Activated CD4-positive, alpha-beta T cell treated with anti-CD3 and anti-CD28 coated beads for 1 hour (primary cell): ENCODE results near the gene SERPINH1.
"Not testable (repeated sequence)": the region's sequence is repeated elsewhere in the genome, so short reads cannot be mapped to it uniquely, and the experiment has no call there.

ENCODE experiments used
- DNase-seq: peaks from one replicate; pipeline ENCODE4 v3.0.0-alpha.2; 2020

The SERPINH1 gene

DNA sequence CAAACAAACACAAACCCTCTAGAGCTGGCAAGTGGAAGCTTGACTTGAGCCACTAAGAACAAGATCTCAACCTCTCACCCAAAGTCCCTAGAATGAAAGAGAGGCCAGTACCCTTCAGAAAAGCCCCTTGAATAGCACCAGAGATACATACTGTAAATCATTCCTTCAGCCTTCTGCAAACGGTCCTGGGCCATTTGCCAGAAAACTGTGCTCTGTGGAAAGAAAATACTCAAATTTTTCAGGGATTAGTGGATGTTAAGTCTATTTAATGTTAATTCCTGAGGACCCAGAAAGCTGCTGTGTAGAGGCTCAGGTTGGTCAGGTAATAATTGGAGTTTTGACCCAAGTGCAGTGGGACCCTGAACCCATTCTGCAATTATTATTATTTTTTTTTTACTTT, 16.9 kb downstream of the SERPINH1 start:
- DNase-seq = no peak

DNA sequence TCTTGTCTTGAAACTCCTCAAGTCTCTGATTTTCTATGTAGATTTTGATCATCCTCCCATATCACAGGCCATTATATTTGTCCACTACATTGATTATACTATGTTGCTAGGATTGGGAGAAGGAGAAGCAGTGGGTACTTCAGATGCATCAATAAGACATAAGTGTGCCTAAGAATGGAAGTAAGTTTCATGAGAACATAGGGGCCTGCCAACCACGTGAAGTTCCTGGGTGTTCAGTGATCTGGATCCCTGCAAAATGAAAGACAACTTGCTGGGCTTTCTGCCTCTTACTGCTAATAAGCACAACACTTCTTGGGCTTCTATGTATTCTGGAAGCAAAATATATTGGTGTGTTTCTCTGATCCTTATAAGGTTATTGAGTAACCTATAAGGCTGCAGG, 17.8 kb downstream of the SERPINH1 start:
- DNase-seq = no peak

DNA sequence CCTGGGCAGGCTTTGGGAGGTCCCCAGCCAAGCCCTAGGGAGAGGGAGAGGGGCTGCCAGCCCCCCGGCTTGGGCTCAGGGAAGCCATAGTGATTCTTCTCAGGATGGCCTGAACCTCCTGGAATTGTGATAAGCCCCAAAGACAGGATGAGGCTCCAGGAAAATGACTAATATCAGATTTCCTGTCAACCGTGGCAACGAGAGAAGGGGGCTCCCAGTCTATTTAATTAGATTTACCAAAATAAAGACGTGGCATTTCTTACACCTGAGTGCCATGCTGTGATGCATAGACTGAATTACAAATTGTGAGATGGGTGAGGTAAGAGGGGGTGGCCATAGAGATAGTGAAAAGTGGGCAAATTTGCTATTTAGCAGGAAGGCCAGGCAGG, 20.4 kb downstream of the SERPINH1 start:
- no peak for DNase-seq

DNA sequence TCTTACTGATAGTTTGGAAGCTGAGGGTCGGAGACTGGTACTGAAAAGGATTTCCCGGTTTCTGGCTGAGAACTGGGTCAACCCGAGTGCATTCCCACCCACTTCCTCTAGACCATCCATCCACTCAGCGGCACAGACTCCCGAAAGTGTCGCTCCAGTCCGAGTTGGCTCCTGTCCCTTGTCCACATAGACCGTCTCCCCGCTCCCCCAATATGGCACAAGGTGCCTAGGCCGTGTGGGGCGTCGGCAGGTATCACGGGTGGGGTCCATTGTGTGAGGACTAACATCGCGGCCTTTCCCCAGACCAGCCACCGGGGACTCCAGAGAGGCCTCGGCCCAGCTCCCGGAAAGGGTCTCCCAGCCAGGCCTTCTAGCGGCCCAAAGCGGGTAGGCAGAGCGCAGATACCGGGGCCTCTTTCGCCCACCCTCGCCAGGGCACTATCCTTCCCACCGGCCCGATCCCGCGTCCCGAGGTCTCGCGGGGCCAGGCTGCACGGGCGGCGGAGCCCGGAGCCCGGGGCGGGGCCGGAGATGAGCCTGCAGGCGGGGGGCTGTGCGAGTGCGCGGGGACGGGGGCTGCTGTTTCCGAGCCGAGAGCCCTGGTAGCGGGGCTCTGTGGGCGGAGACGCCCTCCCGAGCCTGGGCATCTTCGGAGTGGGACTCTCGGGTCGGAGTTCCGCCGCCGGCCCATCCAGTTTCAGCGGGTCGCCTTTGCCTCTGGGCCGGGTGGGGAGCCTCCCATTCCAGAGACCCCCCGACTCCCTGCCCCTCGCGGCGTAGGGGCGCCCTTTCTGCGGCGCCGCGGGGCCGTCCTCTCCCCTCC, 21.1 kb downstream of the SERPINH1 start:
- no peak for DNase-seq

DNA sequence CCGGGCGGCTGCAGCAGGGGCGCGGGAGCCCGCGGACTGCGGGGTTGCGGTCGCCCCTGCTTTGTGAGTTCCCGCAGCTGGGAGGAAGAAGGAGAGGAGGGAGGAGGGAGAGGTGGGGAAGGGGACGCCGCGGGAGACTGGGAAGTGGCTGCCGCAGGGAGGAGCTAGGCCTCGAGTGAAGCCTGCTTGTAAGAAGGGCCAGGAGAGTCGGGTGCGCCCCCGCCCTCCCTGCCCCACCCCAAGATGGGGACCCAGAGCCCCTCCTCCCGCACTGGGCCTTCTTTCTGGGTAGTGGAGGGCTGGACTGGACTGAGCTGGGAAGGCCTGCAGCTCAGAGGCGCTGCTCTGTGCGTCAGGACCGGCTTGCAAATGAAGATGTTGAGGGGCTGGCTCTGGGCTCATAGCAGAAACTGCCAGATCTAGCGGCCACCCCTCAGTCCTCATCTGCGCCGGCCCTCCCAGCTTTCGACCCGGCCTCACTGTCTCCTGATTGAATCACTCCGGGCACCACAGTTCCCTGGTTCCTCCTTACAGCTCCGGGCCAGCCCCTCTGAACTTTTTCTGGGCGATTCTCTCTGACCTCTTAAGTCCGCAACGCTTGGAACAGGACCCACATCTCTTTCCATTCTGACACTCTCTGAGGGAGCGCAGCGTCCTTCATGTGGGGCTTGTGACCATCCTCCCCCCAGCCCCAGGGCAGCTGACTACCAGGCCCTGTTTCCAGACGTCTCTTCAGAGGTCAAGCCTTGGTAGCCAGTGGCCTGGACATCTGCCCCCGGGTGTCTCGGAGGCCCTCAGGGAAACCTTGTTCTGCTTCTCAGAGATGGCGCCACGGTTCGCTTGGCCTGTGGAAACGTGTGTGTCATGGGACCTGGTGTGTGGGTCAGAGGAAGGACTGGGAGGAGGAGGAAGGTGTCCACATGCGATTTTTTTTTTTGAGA, 21.9 kb downstream of the SERPINH1 start:
- DNase-seq = no peak

DNA sequence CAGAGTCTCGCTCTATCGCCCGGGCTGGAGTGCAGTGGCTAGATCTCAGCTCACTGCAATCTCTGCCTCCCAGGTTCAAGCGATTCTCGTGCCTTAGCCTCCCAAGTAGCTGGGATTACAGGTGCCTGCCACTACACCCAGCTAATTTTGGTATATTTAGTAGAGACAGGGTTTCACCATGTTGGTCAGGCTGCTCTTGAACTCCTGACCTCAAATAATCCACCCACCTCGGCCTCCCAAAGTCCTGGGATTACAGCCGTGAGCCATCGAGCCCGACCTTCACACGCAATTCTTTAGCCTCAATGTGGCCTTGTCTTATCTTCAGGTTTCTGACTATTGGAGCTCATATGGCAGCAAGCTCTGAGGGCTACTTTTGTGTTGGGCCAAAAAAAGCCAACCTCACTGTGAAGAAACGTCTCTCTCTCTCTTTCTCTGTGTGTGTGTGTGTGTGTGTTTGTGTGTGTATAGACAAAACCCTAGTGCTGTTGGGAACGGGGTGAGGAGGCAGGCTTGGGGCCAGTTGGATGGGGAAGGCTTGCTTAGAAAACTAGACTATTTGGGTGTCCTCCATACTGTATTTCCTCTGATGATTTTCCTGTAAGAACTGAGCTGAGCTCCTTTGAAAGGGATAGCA, 22.7 kb downstream of the SERPINH1 start:
- not testable (repeated sequence) for DNase-seq

DNA sequence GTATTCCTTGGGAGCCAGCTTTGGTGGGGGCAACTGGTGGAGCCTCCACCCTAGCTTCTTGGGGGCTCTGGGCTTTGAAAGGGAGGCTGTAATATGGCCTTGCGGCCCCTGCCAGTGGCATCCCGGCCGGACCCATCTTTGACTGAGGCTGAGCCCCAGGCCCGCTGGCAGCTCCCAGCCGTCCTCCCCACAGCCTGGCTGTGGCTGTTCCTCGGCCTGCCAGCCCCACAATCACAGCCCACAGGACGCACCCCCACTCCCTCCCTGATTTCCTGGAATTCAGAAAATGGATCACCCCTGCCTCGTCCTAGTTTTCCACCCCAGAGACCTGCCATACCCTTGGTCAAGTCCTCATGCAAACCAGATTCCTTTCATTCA, 23.2 kb downstream of the SERPINH1 start:
- DNase-seq = no peak

DNA sequence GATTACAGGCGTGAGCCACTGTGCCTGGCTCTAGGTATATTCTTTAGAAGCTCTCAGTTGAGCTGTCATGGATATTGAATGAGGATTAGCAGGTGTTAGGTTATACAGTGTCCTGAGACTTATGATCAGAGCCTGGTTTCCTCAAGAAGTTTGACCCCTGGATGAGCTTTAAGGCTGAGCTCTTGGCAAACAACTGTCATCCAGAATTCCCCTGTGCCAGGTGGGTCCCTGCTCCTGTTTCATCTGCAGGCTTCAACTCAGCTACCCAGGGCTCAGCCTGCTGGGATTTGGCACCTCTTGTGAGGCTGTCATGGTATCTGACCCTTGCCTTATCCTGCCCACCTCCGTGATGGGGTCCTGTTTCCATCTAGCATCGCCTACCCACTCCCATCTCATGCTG, 24.3 kb downstream of the SERPINH1 start:
- no peak for DNase-seq

DNA sequence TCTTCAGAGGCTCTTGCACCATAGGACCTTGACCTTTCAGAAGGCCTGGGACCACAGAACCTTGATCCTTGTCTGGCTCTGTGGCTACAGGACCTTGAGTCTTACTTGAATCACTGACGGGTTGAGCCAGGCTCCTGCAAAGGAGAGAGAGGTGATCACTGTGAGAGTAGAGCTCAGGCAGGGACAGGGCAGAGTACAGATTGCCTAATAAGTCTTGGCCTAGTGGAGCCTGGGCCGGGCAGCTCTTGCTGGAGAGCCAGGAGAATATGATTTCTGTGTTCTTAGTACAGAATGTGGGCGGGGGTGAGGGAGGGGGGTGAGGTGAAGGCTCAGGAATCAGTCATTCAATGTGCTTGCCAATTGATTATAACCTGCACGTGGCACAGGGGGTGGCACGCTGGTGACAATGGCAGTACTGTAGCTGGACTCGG, 26.0 kb downstream of the SERPINH1 start:
- no peak for DNase-seq

DNA sequence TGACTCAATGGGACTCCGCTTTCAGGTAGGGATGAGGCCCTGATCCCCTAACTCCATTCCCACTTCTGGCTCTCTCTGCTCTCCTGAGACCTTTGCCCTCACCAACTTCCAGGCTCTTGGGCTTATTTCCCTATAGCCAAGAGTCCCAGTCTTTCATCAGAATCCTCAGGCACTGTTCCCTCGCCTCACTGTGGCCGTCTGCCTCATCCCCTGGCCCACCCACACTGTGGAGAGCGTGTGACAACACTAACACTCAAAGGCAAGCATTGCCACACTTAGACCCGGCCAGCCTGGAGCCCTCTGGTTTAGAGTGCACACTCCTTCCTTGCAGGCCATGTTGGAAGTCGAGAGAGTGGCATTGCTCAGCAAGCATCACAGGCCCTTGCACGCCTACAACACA, 27.0 kb downstream of the SERPINH1 start:
- DNase-seq = no peak

DNA sequence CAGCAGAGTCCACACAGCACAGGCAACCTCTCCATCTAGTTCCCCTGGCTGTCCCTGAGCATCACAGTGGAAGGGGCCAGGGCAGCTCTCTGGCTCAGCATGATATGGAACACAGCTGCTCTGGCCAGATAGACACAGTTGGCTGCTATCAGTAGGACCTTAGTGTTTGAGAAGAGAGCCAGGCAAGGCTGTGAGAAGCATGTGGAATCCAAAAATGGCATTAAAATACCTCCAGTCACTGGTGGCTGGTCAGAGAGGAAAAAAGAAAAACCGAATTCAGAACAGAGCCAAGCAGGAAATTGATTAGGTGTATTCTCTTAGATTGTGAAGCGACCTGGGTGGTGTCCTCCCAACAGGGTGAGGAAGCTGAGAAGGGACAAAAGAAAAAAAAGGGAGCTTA, 27.9 kb downstream of the SERPINH1 start:
- no peak for DNase-seq

DNA sequence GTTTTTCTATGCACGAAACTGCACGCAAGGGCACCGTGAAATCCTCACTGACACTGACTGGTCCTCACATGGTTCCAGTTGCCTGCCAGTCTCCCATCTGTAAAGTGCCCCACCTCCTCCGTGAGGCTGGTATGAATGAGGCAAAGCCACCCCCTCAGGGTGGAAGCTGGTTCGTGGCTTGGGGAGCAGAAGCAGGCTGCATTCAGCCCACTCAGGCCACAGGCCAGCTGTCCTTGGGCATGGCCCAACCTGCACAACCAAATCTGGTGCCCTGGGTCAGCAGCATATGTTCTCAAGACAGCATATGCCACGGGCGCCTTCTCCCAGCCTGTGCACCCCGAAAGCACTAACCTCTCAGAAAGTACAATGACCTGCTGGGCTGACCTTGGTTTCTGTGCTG, 29.3 kb downstream of the SERPINH1 start:
- DNase-seq = no peak

DNA sequence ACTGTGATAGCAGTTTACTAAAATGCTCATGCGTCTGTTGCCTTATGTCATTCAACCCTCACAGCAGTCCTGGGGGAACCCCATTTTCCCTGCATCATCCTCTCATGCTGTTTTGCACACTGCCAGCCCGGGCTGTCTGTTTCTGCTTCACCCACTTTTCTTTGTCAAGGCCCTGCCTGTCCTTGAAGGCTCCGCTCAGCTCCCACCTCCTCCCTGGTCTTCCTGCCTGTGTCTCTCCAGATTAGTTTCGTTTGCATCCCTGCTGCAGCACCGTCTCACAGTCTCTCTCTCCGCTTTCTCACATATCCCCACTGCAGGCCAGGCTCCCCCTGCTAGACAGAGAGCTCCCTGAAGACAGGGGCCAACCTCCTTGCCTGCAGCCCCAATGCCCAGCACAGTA, 29.9 kb downstream of the SERPINH1 start:
- DNase-seq = no peak

DNA sequence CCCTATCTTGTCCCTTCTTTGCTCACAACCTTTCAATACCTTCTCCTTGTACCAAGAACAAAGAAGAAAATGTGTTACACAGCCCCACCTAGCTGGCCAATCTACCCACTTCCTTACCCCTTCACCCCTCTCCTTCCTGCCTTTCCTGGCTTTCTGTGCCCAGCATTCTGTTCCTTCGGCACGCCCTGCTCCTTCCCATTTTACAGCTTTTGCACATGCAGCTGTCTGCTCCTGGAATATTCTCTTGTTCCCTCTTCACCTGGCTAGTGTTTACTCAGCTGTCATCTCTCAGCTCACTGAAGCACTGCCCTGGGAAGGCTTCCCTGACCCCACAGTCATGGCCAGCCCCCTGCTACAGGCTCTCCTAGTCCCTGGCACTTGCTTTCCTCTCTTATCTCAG, 30.7 kb downstream of the SERPINH1 start:
- DNase-seq = no peak

DNA sequence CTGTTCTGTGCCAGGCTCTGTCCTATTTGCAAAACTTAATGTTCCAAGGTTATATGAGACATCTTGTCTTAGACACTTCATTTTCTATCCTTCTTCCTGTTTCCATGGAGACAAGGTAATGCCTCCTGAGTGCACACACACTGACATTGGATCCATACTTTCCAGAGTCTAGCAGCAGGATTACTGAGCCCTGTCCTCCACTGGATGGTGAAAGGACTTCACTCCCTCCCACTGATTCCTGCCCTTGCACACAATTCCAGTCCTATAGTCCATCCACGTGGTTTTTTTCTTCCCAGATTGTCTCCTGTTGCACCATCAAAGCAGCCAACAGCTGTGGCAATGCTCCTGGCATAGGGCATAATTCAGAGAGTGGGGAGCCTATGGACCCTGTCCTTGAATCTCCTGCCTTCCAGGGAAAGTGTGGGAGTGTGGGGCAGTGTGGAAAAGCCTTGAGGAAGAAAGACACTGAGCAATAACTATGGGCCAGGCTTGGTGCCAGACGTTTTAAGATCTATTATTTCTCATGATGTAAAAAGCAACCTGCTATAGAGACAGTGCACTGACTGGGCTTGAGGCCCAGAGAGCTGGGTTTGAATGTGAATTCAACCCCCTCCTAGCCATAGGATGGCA, 31.3 kb downstream of the SERPINH1 start:
- DNase-seq = no peak

DNA sequence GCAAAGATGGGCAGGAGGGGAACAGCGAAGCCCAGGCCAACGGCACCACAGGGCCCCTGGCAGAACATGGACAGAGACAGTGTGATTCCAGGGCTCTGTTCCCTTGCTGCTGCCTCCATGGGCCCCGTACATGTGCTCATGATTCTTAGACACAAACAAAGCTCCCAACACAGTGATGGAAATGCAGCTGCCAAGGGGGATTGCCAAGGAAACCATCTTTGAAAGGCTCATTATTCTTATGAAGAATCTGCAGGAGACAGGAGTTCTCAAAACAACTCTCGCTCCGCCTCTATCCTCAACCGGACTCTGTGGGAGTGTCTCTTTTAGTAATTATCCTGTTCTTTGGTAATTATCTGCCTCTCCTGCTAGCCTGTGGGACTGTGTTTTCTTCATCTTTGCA, 32.2 kb downstream of the SERPINH1 start:
- DNase-seq = no peak

DNA sequence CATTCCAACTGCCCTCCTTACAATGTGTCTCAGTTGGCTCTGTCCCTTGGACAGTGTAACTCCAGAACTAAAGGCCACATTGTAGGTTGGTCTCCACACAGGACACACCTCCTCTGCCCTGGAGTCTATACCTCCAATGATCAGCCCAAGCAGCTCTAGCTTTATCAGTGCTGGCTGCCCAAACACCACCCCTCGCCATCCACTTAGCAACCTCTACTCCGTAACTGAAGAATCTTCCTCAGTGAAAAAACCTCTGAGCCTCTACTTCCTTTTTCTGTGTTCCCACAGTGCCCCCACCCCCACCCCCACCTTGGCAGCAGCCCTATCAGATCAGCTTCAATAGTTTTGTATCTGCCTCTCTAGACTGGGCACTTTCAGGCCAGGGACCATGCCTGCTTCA, 33.4 kb downstream of the SERPINH1 start:
- DNase-seq = no peak

DNA sequence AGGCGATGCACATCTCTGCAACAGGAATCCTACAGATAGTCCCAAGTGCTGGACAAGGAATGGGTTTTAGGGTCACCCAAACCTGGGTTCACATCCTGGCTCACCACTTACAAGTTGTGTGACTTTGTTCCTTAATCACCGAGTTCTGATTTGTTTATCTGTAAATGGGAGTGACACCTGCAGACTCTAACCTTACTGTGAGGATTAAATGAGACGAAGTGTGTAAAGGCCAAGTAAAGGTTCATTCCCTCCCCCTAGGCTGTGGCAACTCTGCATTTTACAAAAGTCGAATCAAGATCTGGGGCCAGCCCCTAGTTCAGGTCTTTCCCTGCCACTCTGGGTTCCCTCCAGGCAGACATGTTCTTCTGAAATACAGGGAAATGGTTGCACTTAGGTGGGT, 34.9 kb downstream of the SERPINH1 start:
- DNase-seq = no peak

DNA sequence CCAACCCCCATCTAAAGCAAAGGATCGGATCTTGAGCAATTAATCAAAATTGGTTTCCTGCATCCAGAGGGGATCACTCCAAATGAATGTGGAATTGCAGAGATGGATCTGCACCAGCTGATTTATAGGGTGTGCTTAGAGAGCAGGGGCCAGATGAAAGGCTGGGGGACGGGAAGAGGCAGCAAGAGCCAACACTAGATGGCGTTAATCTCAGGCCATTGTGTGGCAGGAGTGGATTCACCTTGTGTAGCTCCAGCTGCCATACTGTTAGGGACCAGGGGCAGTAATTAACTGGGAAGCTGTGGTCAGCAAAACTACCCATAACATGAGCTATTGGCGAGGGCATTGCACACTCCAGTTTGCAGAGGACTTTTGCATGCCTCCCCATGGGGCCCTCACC, 35.6 kb downstream of the SERPINH1 start:
- no peak for DNase-seq

DNA sequence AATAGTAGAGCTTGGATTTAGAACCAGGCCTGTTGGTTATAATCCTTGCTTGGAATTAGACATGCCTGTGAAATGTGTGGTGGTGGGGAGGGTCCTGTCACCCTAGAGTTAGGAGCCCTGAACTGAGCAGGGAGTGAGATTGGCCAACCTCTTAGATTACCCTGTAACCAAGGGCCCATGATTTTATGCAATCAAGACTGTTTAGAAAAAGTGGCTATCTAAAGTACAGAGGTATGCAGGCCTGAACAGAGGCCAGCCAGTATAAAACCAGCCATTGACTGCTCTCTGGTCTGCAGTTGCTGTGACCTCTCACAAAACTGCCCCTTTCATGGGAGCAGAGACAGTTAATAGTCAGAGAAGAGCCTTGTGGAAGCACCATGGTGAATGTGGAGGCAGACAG, 36.2 kb downstream of the SERPINH1 start:
- no peak for DNase-seq

DNA sequence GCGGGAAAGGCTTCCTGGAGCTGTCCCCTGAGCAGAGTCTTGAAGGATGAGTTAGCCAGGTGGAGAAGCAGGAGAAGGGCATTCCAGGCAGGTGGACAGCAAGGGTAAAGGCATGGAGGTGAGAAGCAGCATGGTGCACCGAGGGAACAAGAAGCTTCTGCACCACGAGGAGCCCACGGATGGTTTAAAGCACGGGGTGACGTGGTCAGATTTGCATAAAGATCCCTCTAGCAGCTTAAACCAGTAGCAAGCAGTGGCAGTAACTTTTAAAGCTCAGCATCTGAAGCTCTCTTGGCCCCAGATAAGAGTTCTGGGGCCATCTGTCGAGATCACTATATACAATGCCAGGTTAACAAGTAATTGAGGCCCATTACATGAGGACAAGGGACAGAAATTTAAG, 36.8 kb downstream of the SERPINH1 start:
- DNase-seq = no peak

DNA sequence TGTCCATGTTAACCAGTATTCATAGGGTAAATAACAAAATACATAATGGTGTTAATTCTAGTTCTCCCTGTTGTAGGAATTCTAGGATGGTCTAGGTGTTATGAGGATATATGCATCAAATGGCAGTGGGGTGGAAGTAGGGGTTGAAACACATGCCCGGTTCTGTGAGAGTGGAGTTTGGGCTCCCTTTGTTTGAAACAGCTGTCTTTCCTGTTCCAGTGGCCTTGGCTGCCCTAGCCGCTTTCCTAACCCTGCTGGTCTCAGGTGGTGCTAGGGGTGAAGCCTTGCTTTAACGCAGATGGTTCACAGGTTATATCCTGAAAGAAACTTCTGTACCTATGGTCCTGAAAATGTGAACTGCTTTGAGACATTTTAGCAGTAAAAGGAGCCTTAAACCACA, 38.3 kb downstream of the SERPINH1 start:
- no peak for DNase-seq

DNA sequence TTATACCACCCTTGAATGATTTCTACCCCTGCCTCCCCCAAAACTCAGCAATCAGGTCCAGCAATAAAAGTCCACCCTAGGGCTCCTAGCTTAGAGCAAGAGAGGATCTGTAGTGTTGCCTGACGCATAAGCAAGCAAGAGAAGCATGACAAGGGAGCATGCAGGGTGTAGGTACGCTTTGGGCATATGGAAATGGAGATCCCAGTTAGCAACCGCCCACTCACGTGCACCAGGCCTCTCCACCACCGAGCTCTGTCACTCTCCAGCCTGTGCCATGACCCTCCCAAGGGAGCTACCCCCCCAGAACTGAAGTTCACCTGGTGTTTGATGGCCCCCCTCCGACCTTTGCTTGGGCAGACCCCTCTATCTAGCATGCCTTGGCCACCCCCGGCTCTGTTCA, 39.4 kb downstream of the SERPINH1 start:
- no peak for DNase-seq
